NCI-H526 treated with DMSO at 0.1 percent for 48 hours (cell line): ENCODE results near the gene PODXL.
"Not testable (repeated sequence)": the region's sequence is repeated elsewhere in the genome, so short reads cannot be mapped to it uniquely, and the experiment has no call there.

Experiments used
- DNase-seq: peaks from one replicate; lab custom pipeline; 2025; lab: John Stamatoyannopoulos, UW

The PODXL gene

GRCh38 chr7:131489881-131490280 is 66.5 kb downstream of the PODXL start:
- DNase-seq, result no peak

GRCh38 chr7:131489196-131489595 is 67.2 kb downstream of the PODXL start:
- DNase-seq, result no peak

GRCh38 chr7:131488361-131488760 is 68.1 kb downstream of the PODXL start:
- no peak for DNase-seq

- DNase-seq, result no peak
Measured at GRCh38 chr7:131487217-131487616, 69.2 kb downstream of the PODXL start.

- DNase-seq, result no peak
Measured at GRCh38 chr7:131486346-131486745, 70.1 kb downstream of the PODXL start.

- DNase-seq, result no peak
Measured at GRCh38 chr7:131483586-131483985, 72.8 kb downstream of the PODXL start.

GRCh38 chr7:131482800-131483199 is 73.6 kb downstream of the PODXL start:
- DNase-seq, result no peak

- no peak for DNase-seq
Measured at GRCh38 chr7:131480384-131481315, 75.8 kb downstream of the PODXL start.

- no peak for DNase-seq
Measured at GRCh38 chr7:131476740-131477139, 79.7 kb downstream of the PODXL start.

GRCh38 chr7:131471250-131472004 is 85.0 kb downstream of the PODXL start:
- no peak for DNase-seq

- no peak for DNase-seq
Measured at GRCh38 chr7:131467788-131468187, 88.6 kb downstream of the PODXL start.

- no peak for DNase-seq
Measured at GRCh38 chr7:131466735-131467365, 89.6 kb downstream of the PODXL start.

- DNase-seq, result not testable (repeated sequence)
Measured at GRCh38 chr7:131462715-131463114, 93.7 kb downstream of the PODXL start.

GRCh38 chr7:131462059-131462458 is 94.4 kb downstream of the PODXL start:
- DNase-seq, result no peak

- DNase-seq, result no peak
Measured at GRCh38 chr7:131459256-131459655, 97.2 kb downstream of the PODXL start.

- no peak for DNase-seq
Measured at GRCh38 chr7:131456338-131456737, 100.1 kb downstream of the PODXL start.

- no peak for DNase-seq
Measured at GRCh38 chr7:131455546-131455945, 100.9 kb downstream of the PODXL start.

GRCh38 chr7:131455001-131455400 is 101.4 kb downstream of the PODXL start:
- DNase-seq, result no peak

GRCh38 chr7:131454498-131454897 is 101.9 kb downstream of the PODXL start:
- no peak for DNase-seq
